Measurements from ENCODE around the gene F13B.
"Not testable (repeated sequence)": the region's sequence is repeated elsewhere in the genome, so short reads cannot be mapped to it uniquely, and the experiment has no call there.

The F13B gene

GRCh38 chr1:197042676-197043341 is 24.3 kb downstream of the F13B start:
- DNase-seq: no peak

DNA sequence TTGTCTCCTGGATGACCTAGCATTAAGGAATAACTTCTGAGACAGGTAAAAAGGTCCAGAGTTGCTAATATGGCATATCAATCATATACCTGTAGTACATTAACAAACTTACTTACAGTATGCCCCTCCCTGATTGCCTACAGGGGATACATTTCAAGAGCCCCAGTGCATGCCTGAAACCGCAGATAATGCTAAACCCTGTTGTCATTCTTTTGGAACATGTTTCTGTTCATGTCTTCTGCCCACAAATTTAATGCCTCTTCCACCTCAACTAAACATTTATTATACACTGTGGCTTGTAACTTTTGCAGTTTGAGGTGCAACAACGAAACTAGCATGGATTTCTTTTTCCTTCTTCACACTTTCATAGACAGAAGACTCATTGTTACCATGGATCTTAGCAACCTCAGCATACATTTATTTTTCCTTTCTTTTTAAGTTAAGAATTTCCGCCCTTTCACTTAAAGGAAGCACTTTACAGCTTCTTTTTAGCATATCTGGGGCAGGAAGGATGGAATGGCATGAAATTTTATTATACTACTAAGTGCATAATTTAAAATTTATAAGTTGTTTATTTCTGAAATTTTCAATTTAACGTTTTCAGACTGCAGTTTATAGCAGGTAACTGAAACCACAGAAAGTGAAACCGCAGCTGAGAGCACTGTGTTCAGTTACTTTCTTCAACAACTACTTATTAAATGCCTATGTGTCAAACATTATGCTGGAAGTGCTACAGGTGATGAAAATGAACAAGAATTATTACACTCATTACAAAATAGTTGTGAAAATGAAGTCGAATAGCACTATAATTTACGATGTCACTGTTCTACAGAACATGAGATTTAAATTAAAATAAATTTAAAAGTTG is 25.3 kb downstream of the F13B start:
- no peak for DNase-seq

DNA sequence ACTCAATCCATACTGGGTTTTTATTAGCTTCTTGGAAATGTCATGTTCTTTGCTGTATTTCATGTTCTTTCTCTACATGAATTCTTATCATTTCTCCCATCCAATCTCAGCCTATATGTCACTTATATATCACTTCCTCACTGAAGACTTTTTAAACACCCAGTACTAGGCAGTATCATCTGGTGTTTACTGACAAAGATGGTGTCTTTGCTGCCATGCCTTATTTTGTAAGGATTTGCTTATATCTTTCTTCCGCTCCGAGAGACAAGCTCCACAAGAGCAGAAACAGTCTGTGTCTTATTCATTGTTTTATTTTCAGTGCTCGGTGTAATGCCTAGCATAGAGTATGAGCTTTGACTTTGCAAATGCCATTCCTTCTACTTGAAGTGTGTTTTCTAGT is 30.2 kb downstream of the F13B start:
- DNase-seq: no peak

DNA sequence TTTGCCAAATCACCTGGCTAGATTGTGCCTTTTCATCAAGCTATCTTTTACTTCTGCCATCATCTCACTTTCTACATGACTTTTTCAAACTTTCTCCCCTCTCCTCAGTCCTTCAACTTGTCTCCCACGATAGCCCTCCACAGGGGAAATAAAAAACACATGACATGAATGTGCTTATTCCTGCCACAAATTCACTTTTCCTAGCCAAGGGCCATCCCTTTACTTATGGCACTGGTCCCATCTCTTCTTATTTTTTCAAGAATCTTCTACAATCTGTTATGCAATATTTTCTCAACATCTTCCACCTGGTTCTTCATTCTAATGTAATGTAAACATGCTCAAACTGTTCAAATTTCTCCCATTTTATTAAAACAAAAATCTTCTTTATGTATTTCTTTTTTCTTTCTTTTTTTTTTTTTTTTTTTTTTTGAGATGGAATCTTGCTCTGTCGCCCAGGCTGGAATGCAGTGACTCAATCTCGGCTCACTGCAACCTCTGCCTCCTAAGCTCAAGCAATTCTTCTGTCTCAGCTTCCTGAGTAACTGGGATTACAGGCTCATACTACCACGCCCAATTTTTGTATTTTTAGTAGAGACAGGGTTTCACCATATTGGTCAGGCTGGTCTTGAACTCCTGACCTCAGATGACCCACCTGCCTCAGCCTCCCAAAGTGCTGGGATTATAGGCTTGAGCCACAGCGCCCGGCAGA is 32.3 kb downstream of the F13B start:
- not testable (repeated sequence) for DNase-seq

- no peak for DNase-seq
Observed at GRCh38 chr1:197029749-197030148, 37.3 kb downstream of the F13B start.

- no peak for DNase-seq
Observed at GRCh38 chr1:197027359-197027758, 39.7 kb downstream of the F13B start.

DNA sequence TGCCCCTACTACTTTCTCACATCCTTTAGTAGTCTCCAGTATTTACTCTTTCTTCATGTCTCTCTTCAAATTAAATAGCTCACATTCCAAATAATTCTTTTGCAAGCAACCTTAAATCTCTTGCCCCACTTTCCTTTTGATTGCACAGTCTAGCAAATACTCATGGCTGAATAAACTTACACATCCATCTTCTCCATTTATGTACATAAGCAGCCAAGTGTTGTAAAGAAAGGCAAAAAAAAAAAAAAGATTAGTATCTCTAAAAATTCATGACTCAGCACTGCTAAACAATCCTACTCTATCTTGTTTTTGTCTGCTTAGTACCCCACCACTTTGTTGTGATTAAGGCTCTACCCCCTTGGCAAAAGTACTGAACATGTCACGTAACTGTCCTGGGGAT is 42.6 kb downstream of the F13B start:
- DNase-seq: no peak

GRCh38 chr1:197021716-197022115 is 45.3 kb downstream of the F13B start:
- DNase-seq: no peak

DNA sequence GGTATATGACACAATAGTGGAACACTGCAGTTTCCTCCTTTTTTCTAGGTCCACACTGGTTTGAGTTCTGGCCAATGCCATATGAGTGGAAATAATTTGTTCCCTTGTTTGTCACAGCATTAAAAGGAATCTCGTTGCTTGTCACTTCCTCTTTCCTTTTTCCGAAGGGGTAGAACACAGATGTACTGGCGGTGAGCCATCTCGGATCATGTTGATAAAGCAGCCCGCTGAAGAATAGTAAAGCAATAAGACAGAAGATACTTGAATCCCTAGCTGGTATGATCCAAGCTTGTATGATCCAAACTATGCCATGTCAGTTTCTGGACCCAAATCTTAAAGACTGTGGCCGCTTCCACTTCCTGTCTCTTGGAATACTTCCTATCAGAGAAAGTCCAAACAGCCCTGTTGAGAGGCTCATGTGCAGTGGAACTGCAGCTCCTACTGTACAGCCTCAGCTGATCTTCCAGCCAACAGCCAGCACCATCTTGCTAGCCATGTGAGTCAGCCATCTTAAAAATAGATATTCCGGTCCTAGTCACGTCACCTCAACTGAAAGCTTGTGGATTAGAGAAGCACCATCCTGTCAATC is 49.4 kb downstream of the F13B start:
- DNase-seq: no peak

DNA sequence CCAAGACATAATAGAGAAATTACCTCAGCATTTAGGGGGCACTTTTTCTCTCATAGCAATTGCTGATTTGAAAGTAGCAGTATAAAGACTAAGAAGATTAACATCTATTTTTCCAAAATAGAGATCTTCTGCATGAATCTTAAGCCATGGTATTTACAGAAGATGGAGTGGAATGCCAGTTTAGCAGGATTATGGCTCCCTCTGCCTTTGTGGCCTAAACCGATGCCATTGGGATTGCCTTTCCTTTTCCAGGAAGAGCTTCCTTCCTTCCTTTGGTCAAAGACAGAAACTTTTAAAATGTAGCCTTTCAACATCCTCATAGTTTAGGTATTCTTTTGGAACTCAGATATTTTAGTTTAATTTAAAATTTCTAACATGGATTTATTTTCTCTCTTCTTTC is 50.3 kb downstream of the F13B start:
- no peak for DNase-seq

GRCh38 chr1:197013234-197013633 is 53.8 kb downstream of the F13B start:
- no peak for DNase-seq

- no peak for DNase-seq
Observed at GRCh38 chr1:197011614-197012013, 55.4 kb downstream of the F13B start.

DNA sequence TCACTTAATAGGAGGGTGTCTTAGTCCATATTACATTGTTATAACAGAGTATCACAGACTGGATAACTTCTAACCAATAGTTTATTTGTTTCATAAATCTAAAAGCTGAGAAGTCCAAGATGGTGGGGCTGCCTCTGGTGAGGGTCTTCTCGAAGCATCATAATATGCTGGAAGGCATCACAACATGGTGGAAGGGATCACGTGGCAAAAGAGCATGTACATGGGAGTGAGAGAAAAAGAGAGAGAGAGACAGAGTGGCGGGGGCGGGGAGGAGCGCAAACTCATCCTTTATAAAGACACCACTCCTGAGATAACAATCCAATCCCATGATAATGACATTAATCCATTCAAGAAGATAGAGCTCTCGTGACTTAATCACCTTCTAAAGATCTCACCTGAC is 58.2 kb downstream of the F13B start:
- no peak for DNase-seq

DNA sequence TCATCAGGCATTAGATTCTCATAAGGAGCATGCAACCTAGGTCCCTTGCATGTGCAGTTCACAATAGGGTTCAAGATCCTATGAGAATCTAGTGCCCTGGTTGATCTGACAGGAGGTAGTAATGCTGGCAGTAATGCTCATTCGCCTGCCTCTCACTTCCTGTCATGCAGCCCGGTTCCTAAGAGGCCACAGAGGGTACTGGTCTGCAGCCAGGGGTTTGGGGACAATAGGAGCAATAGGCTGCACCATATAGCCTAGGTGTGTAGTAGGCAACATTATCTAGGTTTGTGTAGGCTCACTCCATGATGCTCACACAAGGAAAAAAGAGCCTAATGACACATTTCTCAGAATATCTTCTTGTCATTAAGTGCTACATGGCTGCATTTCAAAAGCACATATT is 63.9 kb downstream of the F13B start:
- no peak for DNase-seq

GRCh38 chr1:197001828-197002227 is 65.2 kb downstream of the F13B start:
- DNase-seq: no peak

DNA sequence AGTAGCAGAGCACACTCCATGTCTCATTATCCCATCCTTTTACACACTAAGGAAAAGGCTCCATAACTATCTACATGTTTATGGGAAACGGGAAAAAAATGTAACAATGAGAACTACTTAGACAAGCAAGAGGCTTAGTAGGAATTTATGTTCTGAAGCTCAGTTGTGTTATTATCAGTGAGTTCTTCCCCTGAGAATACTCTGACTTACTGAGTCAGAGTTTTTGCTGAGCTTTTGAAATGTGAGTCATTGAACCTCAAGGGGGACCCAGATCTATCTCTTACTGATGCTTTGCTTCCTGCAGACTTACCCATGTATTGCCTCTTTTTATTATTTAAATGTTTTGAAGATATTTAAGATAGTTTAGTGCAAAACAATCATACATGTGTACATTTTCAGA is 69.6 kb downstream of the F13B start:
- no peak for DNase-seq

- DNase-seq: no peak
Observed at GRCh38 chr1:196993916-196994315, 73.1 kb downstream of the F13B start.

DNA sequence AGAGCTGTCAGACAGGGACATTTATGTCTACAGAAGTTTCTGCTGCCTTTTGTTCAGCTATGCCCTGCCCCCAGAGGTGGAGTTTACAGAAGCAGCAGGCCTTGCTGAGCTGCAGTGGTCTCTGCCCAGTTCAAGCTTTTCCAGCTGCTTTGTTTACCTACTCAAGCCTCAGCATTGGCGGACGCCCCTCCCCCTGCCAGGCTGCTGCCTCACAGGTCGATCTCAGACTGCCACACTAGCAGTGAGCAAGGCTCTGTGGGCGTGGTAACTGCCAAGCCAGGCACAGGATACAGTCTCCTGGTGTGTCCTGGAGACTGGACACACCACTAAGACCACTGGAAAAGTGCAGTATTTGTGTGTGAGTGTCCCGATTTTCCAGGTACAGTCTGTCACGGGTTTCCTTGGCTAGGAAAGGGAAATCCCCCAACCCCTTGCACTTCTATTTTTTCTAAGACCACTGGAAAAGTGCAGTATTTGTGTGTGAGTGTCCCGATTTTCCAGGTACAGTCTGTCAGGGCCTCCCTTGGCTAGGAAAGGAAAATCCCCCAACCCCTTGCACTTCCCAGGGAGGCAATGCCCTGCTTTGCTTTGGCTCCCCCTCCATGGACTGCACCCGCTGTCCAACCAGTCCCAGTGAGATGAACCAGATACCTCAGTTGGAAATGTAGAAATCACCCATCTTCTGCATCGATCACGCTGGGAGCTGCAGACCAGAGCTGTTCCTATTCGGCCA is 75.0 kb downstream of the F13B start:
- DNase-seq: peak; percentile 6
